ENCODE measurements around the gene ABCB6.

- TF ChIP-seq CTCF (conservative IDR thresholded peaks at IDR 0.05 in 1 of 2, IDR thresholded peaks at IDR 0.05 in 1 of 2; ENCODE audit: extremely low read depth in 1 of 2, insufficient read depth in 1 of 2, low read depth in 1 of 2, low read length in 2 of 2) (no peak), EZH2 (IDR thresholded peaks at IDR 0.05; ENCODE audit: borderline replicate concordance, low read length) (no peak)
Measured at GRCh38 chr2:219214786-219215185, 4.0 kb downstream of the ABCB6 start.
